PC-3 (cell line): ENCODE data around the gene ADGRV1. TPM values are rescaled to one million over a fixed set of nuclear protein-coding genes. Genes with fewer than 3 reads are reported as not detected.

ENCODE experiments used
- ATAC-seq: fragments of 200-7000 bp; cut with Tn5 transposase; 2 replicates; pipeline ENCODE4 v1.9.1; 2020; ENCODE audit warnings: mild to moderate bottlenecking, moderate library complexity
- BruUV-seq: library from RNA; stranded (reverse); fragments of 400-500 nt; replicated peaks from 2 replicates; lab custom pipeline; 2021; lab: Mats Ljungman, UMichigan
- CTCF ChIA-PET: fragments of 300-600 bp; sonication (Branson Sonifier 250); formaldehyde crosslinking; loops from one replicate; lab custom pipeline; 2022; ENCODE audit warnings: antibody characterized with exemption; lab: Charles Lee
- POLR2A ChIA-PET: fragments of 300-600 bp; sonication (Branson Sonifier 250); formaldehyde crosslinking; loops from one replicate; lab custom pipeline; 2022; ENCODE audit warnings: antibody characterized with exemption; ENCODE audit not compliant: unreplicated experiment; lab: Charles Lee
- DNase-seq: peaks from one replicate; pipeline ENCODE4 v3.0.0-alpha.2; 2015
- H2AFZ ChIP-seq: fragments of 300-600 bp; sonication (generic); 2 replicates; pipeline ENCODE4 v1.6.0; 2016; ENCODE audit warnings: antibody characterized with exemption, low read length
- H3F3A ChIP-seq: fragments of 300-600 bp; sonication (generic); one replicate; pipeline ENCODE4 v1.6.0; 2017; ENCODE audit warnings: antibody characterized with exemption, low read length, control low read depth, mild to moderate bottlenecking; ENCODE audit not compliant: unreplicated experiment
- H3K27ac ChIP-seq: fragments of 300-600 bp; sonication (generic); 2 replicates; pipeline ENCODE4 v1.5.1; 2016; ENCODE audit warnings: mild to moderate bottlenecking, low read length
- H3K27me3 ChIP-seq: fragments of 300-600 bp; sonication (generic); 2 replicates; pipeline ENCODE4 v1.6.1; 2016; ENCODE audit warnings: low read length, mixed read lengths
- H3K36me3 ChIP-seq: fragments of 300-600 bp; sonication (generic); 2 replicates; pipeline ENCODE4 v1.6.1; 2016; ENCODE audit warnings: low read depth, mixed run types, low read length, mixed read lengths
- H3K4me1 ChIP-seq: fragments of 300-600 bp; sonication (generic); 2 replicates; pipeline ENCODE4 v1.5.1; 2016; ENCODE audit warnings: low read length; ENCODE audit not compliant: insufficient read depth
- H3K4me2 ChIP-seq: fragments of 300-600 bp; sonication (generic); 2 replicates; pipeline ENCODE4 v1.6.0; 2016; ENCODE audit warnings: low read length
- H3K4me3 ChIP-seq: fragments of 300-600 bp; sonication (generic); 2 replicates; pipeline ENCODE4 v1.5.1; 2016; ENCODE audit warnings: mild to moderate bottlenecking, low read length, mixed read lengths
- H3K79me2 ChIP-seq: fragments of 300-600 bp; sonication (generic); 2 replicates; pipeline ENCODE4 v1.6.1; 2017; ENCODE audit warnings: low read length, mixed read lengths
- H3K9ac ChIP-seq: fragments of 300-600 bp; sonication (generic); 2 replicates; pipeline ENCODE4 v1.6.0; 2016; ENCODE audit warnings: mild to moderate bottlenecking, low read length
- H3K9me2 ChIP-seq: fragments of 300-600 bp; sonication (generic); replicated peaks from 2 replicates; pipeline ENCODE4 v1.6.1; 2016; ENCODE audit warnings: mixed run types, low read length, mixed read lengths
- H3K9me3 ChIP-seq: fragments of 300-600 bp; sonication (generic); 2 replicates; pipeline ENCODE4 v1.6.1; 2016; ENCODE audit warnings: low read length, mixed read lengths
- H4K20me1 ChIP-seq: fragments of 300-600 bp; sonication (generic); 2 replicates; pipeline ENCODE4 v1.6.1; 2016; ENCODE audit warnings: low read length, mixed read lengths
- CTCF ChIP-seq: fragments of 300-600 bp; sonication (generic); conservative IDR thresholded peaks from 2 replicates; pipeline ENCODE4 v1.5.1; 2017; ENCODE audit warnings: antibody characterized with exemption, low read depth, mild to moderate bottlenecking, low read length
- EZH2 ChIP-seq: fragments of 300-600 bp; sonication (generic); IDR thresholded peaks from one replicate; pipeline ENCODE4 v1.6.1; 2017; ENCODE audit warnings: antibody characterized with exemption, mild to moderate bottlenecking, low read length; ENCODE audit not compliant: unreplicated experiment
- EZH2phosphoT487 ChIP-seq: fragments of 300-600 bp; sonication (generic); IDR thresholded peaks from 2 replicates; pipeline ENCODE4 v1.6.1; 2018; ENCODE audit warnings: mild to moderate bottlenecking, antibody characterized with exemption, low read length, borderline replicate concordance
- intact Hi-C: fragments of 100-400 bp; cut with micrococcal nuclease; formaldehyde crosslinking; loops from 2 replicates; pipeline ENCODE4 v1.9.0; 2023
- total RNA-seq: library from RNA; depleted of rRNA; stranded (reverse); fragments of >200 nt; gene quantifications from 2 replicates; pipeline ENCODE4 v1.2.3, GENCODE V29; 2014

ADGRV1 gene
- total RNA-seq, 1 experiment from 2014 or later: 22.7 TPM

GRCh38 chr5:90545511-90545910 lies 13.1 kb upstream of the ADGRV1 start:
- Histone ChIP-seq H3K9me2 (no peaks in the 10 kb centered on the region), H3K4me2 (no peak overlapping the region), H3K79me2 (no peaks in the 10 kb centered on the region), H3K4me3 (no peak overlapping the region), H3K4me1 (peaks cover 37% of the 10 kb centered on the region), H2AFZ (no peak overlapping the region), H3K27me3 (no peaks in the 10 kb centered on the region), H3K9ac (no peak overlapping the region), H3K9me3 (no peaks in the 10 kb centered on the region), H3K27ac (no peak overlapping the region), H4K20me1 (no peaks in the 10 kb centered on the region), H3F3A (peaks cover 3% of the 10 kb centered on the region), H3K36me3 (no peaks in the 10 kb centered on the region)
- BruUV-seq: no TSS peak
- ChIA-PET CTCF (no interaction called here), POLR2A (no interaction called here)
- intact Hi-C loops: no loop called here
- ATAC-seq (no peak), DNase-seq (no peak)
- no peak for TF ChIP-seq CTCF
- TF ChIP-seq EZH2: no peak
- TF ChIP-seq EZH2phosphoT487: no peak

GRCh38 chr5:90546216-90546837 lies 12.3 kb upstream of the ADGRV1 start:
- no peak for TF ChIP-seq EZH2phosphoT487
- TF ChIP-seq EZH2: no peak
- no peak for TF ChIP-seq CTCF
- ChIA-PET CTCF (no interaction called here), POLR2A (interaction anchor here (0.6 kb wide), 2 partner anchors 27 to 1143 kb away, joined by 3 read pairs; no protein-coding TSS in a partner anchor)
- no peak for ATAC-seq
- no peaks in the 10 kb centered on the region for H3K79me2 ChIP-seq
- intact Hi-C loops: no loop called here
- no peaks in the 10 kb centered on the region for H3K27me3 ChIP-seq
- no peaks in the 10 kb centered on the region for H3K9me2 ChIP-seq
- H3K9ac ChIP-seq: no peak overlapping the region
- H3K4me2 ChIP-seq: peak overlapping the region; percentile 61; the same call in 1 of the 2 replicates
- peaks cover 3% of the 10 kb centered on the region for H3F3A ChIP-seq
- H3K4me3 ChIP-seq: no peak overlapping the region
- H2AFZ ChIP-seq: no peak overlapping the region
- BruUV-seq: no TSS peak
- 0 out of 2 replicates have a peak overlapping the region, but pooled peaks have one; percentile 67 for H3K27ac ChIP-seq
- no peaks in the 10 kb centered on the region for H3K36me3 ChIP-seq
- DNase-seq: no peak
- H3K9me3 ChIP-seq: no peaks in the 10 kb centered on the region
- H4K20me1 ChIP-seq: no peaks in the 10 kb centered on the region
- peaks cover 37% of the 10 kb centered on the region for H3K4me1 ChIP-seq

- no peaks in the 10 kb centered on the region for H3K27me3 ChIP-seq
- H3K4me1 ChIP-seq: peaks cover 37% of the 10 kb centered on the region
- DNase-seq (peak; percentile 61), ATAC-seq (peak; percentile 30)
- H3K36me3 ChIP-seq: no peaks in the 10 kb centered on the region
- peak overlapping the region; percentile 67 for H3K27ac ChIP-seq
- peak overlapping the region; percentile 16; the same call in 1 of the 2 replicates for H3K9ac ChIP-seq
- H3K79me2 ChIP-seq: no peaks in the 10 kb centered on the region
- ChIA-PET POLR2A (no interaction called here), CTCF (no interaction called here)
- TF ChIP-seq EZH2phosphoT487 (no peak), EZH2 (no peak), CTCF (no peak)
- H3K4me2 ChIP-seq: peak overlapping the region; percentile 61
- intact Hi-C loops: loop anchor here (1.0 kb wide), 1 partner anchor 12 kb away; no protein-coding TSS in a partner anchor
- no peak overlapping the region for H2AFZ ChIP-seq
- H3K4me3 ChIP-seq: peak overlapping the region; percentile 12; the same call in 1 of the 2 replicates
- no peaks in the 10 kb centered on the region for H4K20me1 ChIP-seq
- H3F3A ChIP-seq: peaks cover 3% of the 10 kb centered on the region
- no TSS peak for BruUV-seq
- H3K9me2 ChIP-seq: no peaks in the 10 kb centered on the region
- H3K9me3 ChIP-seq: no peaks in the 10 kb centered on the region
Observed at GRCh38 chr5:90547072-90547536, 11.5 kb upstream of the ADGRV1 start.
